Activated T-cell treated with anti-CD3 and anti-CD28 coated beads for 24 hours (primary cell): ENCODE data around the gene PTH2R.
"Not testable (repeated sequence)": the region's sequence is repeated elsewhere in the genome, so short reads cannot be mapped to it uniquely, and the experiment has no call there.

Source experiments
- DNase-seq: peaks from one replicate; pipeline ENCODE4 v3.0.0-alpha.2; 2020; ENCODE audit warnings: low read depth

The PTH2R gene

DNA sequence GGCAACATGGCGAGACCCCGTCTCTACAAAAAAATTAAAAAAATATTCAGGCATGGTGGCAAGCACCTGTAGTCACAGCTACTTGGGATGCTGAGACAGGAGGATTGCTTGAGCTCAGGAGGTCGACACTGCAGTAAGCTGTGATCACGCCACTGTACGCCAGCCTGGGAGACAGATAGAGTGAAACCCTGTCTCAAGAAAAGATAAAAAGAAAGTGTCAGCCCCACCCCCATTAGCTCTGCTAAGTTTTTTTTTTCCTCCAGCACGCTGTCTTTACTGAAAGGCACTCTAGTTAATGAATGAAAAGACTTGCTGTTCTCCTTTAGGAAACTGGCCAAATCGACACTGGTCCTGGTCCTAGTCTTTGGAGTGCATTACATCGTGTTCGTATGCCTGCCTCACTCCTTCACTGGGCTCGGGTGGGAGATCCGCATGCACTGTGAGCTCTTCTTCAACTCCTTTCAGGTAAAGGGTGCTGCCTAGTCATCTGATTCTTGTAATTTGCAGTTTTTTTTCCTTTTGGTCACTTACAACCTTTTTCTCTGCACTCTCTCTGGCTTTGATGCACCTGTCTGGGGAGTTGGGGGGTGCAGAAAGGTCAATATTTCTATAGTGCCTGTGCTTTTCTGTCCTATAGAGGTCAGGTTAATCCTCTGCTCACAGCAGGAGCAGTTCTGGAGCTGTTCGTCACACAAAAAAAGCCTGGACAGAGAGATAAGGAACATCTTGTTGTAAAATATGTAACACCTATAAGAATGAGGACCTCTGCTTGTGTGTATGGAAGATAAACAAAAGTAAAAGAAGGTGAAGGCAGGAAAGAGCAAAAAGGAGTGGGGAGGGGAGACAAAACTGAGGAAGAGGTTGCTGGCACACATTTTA, 82.3 kb downstream of the PTH2R start:
- no peak for DNase-seq

DNA sequence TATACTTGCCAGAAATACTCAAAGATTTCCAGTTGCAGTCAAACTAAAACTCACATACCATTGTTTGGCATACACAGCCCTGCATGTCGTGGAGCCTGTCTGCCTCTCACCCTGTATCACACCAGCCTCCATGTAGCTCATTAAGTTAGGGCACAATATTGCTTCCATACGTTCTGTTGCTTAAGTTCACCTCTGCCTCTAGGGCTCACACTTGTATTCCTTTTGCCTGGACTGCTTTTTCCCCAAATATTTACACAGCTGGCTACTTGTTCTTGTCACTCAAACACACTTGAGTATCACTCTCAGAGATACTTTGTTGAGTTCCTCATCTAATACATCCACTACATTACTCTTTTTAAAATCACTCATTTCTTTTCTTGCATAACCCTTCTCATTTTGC, 83.1 kb downstream of the PTH2R start:
- DNase-seq = no peak

DNA sequence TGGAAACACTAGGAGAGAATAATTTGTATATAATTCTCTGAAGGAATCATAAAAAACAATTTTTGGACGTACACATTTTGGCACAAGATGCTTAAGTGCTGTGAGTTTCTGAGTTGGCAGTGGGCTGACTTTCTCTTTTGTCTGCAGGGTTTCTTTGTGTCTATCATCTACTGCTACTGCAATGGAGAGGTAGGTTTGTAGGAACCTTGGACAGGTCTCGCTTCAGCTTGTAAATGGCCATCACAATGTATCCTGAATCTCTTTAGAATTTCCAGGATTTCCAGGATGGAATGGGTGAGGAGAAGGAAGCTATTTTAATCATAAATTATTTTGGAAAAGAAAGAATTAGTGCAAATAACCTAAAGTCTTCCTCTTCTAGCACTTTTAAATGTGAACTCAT, 83.9 kb downstream of the PTH2R start:
- no peak for DNase-seq

DNA sequence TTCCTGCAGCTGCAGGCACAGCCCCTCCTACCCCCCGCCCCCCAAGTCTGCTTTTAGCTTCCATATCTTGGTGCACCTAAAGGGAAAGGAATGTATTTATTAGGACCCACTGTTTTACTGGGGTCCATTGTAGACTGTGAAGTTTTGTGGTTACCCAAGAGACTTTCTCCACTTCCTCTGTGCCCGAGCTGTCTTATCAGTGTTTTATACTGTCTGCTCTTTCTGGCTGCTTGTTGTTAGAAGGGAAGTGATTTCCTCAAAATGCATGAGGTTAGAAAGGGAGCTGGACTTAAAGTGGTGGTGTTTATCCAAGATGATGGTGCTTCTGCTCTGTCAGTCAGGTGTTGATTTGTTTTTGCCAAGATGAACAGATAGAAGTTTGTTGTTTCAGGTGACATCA, 85.0 kb downstream of the PTH2R start:
- no peak for DNase-seq

DNA sequence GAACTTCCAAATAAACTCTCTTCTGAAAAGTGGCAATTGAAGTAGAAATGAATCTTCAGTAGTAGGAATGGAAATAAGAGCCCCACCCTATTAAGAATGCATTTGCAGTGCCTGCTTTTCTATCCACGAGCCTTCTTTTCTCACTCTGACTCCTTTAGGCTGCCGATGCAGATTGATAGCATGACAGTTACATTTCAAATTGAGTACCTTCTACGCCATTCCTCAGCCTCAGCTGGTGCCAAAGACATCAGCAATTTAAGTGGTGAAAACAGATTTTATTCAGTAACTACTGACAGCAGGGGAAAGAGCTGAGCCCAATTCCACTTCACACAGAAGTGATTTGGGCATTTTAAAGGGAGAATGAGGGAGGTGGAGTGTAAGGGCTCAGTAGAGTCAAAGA, 85.5 kb downstream of the PTH2R start:
- DNase-seq = no peak

DNA sequence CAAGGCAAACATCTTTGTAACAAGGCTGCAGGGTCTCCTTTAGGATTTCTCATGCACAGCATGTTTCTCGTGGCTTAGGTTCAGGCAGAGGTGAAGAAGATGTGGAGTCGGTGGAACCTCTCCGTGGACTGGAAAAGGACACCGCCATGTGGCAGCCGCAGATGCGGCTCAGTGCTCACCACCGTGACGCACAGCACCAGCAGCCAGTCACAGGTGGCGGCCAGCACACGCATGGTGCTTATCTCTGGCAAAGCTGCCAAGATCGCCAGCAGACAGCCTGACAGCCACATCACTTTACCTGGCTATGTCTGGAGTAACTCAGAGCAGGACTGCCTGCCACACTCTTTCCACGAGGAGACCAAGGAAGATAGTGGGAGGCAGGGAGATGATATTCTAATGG, 86.6 kb downstream of the PTH2R start:
- DNase-seq = no peak

DNA sequence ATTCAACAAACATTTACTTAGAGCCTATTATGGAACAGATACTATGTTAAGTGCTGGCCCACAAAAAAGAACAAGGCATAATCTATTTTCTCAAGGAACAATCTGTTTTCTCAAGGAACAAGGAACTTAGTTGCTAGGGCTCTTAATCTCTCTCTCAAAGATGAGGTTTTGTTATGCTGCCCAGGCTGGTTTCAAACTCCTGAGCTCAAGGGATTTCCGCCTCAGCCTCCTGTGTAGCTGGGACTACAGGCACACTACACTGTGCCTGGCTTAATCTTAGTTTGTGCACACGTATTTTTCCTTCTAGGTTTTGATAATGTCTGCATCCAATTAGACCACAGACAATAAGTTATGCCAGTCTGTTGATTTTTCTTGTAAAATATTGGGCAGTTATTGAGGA, 89.5 kb downstream of the PTH2R start:
- DNase-seq = no peak

DNA sequence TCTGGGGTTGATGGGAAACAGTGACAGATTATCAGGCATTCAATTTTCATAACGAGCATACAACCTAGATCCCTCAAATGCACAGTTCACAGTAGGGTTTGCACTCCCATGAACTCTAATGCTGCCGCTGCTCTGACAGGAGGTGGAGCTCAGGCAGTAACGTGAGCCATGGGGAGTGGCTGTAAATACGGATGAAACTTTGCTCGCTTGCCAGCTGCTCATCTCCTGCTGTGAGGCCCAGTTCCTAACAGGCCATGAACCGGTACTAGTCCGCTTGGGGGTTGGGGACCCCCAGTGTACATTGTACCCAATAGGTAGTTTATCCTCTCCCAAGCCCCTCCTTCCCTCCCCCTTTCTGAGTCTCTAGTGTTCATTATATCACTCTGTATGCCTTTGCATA, 94.6 kb downstream of the PTH2R start:
- no peak for DNase-seq

DNA sequence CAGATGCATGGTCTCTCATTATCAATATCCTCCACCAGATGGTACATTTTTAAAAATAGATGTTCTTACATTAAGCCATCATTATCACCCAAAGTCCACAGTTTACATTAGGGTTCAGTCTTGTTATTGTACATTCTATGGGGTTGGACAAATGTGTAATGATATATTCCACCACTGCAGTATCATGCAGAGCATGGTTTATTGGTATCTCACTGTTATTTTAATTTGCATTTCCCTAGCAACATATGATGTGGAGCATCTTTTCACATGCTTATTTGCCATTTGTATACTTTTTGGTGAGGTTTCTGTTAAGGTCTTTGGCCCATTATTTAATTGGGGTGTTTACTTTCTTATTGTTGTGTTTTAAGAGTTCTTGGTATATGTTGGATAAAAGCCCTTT, 95.7 kb downstream of the PTH2R start:
- no peak for DNase-seq

DNA sequence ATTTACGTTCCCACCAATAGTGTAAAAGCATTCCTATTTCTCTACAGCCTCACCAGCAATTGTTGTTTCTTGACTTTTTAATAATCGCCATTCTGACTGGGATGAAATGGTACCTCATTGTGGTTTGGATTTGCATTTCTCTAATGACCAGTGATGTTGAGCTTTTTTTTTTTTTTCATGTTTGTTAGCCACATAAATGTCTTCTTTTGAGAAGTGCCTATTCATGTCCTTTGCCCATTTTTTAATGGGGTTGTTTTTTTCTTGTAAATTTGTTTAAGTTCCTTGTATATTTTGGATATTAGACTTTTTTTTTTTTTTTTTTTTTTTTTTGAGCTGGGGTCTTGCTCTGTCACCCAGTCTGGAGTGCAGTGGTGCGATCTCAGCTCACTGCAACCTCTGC, 98.8 kb downstream of the PTH2R start:
- not testable (repeated sequence) for DNase-seq

DNA sequence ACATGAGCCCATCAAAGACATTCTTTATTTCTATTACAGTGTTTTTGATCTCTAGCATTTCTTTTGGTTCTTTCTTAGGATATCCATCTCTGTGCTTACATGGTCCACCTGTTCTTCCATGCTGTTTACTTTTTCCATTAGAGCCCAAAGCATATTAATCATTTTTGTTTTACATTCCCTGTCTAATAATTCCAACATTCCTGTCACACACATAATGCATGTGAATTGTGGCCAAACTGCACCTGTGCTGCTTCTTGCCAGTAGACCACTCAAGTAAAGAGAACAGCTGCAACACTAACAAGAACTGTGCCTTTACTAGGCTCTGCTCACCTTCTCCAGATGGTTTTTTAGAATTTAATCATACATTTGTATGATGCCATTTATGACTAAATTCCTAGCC, 103.0 kb downstream of the PTH2R start:
- DNase-seq = no peak

DNA sequence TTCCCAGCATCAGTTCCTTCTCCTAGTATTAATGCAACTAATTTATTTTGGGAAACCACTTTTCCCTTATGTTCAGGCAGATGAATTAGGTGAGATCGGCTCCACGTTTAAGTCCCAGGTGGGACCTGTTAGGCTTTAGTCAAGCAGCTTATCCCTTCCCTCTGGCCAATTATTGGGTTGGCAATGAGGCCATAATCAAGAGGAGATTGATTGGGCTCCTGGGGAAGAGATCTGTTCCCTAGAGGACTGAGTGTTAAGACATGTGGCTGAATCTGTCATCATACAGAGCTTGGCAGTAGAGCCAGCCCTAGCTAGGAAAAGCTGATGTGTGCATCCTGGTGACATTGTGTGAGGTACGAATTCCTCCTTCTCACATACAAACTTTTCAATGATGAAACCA, 104.4 kb downstream of the PTH2R start:
- no peak for DNase-seq

DNA sequence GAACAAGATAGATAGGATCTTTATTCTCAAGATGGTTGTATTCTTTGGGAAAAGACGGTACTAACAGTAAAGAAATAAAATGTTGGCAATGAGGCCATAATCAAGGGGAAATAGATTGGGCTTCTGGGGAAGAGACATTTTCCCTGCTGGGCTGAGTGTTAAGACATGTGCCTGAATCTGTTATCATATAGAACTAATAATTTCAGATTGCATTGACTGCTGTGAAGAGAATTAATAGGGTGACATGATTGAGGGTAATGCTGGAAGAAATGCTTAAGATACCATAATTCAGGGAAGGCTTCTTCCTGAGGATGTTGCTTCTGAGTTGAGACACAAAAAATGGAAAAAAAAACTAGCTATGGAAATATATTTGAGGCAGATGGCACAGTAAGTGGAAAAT, 105.0 kb downstream of the PTH2R start:
- DNase-seq = no peak

DNA sequence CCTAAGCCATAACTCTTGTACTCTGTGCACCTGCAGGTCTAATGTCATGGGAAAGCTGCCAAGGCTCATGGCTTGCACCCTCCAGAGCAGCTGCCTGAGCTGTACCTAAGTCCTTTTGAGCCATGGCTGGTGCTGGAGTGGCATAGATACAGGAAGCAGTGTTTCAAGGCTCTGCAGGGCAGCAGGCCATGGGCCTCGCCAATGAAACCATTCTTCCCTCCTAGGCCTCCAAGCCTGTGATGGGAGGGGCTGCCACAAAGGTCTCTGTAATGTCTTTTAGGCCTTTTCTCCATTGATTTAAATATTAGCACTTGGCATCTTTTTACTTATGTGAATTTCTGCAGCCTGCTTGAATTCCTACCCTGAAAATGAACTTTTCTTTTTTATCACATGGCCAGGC, 108.5 kb downstream of the PTH2R start:
- DNase-seq = no peak

DNA sequence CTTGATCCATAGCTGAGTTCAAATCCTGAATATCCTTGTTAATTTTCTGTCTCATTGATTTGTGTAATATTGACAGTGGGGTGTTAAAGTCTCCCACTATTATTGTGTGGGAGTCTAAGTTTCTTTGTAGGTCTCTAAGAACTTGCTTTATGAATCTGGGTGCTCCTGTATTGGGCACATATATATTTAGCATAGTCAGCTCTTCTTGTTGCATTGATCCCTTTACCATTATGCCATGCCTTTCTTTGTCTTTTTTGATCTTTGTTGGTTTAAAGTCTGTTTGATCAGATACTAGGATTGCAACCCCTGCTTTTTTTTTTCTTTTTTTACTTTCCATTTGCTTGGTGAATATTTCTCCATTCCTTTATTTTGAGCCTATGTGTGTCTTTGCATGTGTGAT, 116.5 kb downstream of the PTH2R start:
- not testable (repeated sequence) for DNase-seq

DNA sequence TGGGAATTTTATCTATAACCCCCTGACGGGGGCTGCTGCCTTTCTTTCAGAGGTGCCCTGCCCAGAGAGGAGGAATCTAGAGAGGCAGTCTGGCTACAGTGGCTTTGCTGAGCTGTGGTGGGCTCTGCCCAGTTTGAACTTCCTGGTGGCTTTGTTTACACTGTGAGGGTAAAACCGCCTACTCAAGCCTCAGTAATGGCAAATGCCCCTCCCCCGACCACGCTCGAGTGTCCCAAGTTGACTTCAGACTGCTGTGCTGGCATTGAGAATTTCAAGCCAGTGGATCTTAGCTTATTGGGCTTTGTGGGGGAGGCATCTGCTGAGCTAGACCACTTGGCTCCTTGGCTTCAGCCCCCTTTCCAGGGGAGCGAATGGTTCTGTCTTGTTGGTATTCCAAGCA, 118.6 kb downstream of the PTH2R start:
- not testable (repeated sequence) for DNase-seq

DNA sequence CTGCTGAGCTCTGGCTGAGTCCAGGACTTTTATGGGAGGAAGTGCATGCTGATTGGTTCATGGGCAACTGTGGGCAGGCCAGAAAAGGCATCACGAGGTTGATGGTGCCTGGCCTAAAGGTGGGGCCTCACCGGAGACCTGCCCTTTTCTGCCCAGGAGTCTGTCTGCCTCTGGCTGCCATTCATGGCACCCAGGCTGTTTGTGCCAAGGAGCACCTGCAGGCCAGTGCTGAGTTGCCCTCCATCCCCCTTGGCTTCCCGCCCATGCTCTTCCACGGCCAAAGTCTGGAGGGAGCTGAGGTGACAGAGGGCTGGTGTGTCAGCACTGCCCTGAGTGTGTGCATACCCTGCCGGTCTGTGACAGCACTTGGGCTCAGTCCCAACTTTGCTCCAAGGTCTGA, 123.2 kb downstream of the PTH2R start:
- DNase-seq = no peak

DNA sequence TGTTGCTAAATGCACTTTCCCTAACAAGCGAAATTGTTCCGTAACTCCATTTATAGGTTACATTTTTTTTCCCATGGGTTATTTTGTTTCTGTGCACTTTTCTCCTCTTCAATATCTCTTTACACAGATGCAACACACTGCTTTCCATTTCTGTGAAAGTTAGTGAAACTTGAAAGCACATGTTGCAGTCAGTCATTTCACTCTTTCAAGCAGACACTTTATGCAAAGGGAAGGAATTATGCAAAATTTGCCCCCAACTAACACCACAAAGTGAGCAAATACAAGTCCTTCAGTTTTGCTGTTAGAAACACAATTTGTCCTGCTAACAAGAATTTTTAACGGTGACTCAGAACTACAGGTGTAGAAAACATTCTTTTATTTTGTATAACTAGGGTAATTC, 124.8 kb downstream of the PTH2R start:
- DNase-seq = no peak

DNA sequence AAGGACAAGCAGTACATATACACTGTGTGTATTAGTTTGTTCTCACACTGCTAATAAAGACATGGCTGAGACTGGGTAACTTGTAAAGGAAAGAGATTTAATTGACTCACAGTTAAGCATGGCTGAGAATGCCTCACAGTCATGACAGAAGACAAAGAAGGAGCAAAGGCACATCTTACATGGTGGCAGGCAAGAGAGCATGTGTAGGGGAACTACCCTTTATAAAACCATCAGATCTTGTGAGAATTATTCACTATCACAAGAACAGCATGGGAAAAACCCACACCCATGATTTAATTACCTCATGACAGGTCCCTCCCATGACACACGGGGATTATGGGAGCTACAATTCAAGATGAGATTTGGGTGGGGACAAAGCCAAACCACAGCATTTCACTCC, 129.0 kb downstream of the PTH2R start:
- DNase-seq = not testable (repeated sequence)

DNA sequence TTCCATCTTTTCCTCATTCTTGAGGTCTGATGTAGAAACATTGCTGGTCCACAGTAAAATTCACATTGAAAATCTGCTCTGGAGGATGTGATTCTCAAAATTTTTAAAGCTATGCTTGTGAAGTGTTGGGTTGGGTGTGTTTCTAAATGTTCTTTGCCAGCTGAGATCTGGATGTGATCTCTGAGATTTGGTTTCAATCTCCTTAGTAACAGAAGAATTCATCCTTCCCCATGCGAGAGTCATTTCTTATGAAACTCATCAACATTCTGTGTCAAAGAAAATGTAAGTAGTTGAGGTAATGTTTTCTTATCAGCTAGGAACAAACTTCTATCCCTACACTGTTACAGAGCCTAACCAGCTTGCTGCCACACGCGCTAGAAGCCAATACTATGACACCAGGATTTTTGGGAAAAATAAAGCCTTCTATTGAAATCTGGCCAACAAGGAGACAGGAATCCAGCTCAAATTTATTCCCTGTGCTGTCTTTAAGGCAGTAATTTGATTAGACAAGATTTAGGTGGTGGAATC, 134.9 kb downstream of the PTH2R start:
- no peak for DNase-seq

DNA sequence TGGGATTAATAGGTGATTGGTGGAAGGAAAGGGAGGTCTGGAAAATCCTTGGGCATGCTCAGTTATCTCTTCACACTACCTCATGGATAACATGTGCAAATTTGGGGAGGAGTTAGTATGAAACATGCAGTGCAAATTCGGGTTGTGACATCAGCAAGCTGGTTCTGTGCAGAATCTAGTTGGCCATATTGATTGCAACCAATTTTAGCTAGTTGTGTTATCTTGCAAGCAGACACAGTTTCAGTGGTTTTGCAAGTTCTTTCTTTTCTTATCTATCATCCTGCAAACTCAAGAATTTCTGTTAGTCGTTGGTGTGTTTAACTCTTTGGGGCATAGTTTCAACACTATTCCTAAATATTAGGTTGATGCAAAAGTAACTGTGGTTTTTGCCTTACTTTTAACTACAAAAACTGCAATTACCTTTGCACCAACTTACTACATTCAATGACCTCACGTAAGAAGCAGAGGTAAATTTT, 135.4 kb downstream of the PTH2R start:
- DNase-seq = no peak

DNA sequence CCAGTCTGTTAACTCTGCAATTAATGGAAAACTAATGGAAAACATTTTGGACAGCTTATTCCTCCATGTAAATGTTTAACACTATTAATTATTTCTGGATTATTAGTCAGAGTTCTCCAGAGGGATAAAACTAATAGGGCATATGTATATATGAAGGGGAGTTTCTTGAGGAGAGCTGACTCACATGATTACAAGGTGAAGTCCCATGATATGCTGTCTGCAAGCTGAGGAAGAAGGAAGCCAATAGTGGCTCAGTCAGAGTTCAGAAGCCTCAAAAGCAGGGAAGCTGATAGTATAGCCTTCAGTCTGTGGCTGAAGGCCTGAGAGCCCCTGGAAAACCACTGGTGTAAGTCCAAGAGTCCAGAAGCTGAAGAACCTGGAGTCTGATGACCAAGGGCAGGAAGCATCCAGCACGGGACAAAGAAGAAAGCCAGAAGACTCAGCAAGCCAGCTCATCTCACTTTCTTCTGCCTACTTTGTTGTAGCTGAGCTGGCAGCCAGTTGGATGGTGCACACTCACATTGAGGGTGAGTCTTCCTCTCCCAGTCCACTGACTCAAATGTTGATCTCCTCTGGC, 136.0 kb downstream of the PTH2R start:
- no peak for DNase-seq
